Measurements from ENCODE around the gene KCNC2.

DNA sequence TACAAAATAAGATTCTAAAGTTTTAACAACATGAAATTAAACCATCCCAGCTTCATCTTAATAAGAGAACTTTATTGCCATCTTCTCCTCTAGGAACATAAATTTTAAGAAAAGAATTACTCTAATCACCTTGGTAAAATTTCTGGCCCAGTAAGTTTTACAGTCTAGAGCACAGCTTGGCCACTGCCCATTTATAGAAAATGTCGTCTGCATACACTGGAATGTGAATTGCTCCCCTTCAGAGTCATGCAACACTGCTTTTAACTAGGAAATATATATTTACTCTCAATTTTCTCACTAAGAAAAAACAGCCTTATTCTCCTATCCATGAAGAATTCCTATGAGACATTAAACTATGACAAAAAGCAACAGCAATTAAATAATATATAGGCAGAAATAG, 48.2 kb downstream of the KCNC2 start:
- TF ChIP-seq, protein P1, sequence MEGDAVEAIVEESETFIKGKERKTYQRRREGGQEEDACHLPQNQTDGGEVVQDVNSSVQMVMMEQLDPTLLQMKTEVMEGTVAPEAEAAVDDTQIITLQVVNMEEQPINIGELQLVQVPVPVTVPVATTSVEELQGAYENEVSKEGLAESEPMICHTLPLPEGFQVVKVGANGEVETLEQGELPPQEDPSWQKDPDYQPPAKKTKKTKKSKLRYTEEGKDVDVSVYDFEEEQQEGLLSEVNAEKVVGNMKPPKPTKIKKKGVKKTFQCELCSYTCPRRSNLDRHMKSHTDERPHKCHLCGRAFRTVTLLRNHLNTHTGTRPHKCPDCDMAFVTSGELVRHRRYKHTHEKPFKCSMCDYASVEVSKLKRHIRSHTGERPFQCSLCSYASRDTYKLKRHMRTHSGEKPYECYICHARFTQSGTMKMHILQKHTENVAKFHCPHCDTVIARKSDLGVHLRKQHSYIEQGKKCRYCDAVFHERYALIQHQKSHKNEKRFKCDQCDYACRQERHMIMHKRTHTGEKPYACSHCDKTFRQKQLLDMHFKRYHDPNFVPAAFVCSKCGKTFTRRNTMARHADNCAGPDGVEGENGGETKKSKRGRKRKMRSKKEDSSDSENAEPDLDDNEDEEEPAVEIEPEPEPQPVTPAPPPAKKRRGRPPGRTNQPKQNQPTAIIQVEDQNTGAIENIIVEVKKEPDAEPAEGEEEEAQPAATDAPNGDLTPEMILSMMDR (IDR thresholded peaks at IDR 0.05): no peak
- no peak for TF ChIP-seq POLR2A (IDR thresholded peaks at IDR 0.05)
